Right lobe of liver (tissue), 6 donors: ENCODE data around the gene CAMTA1. TPM values are rescaled to one million over a fixed set of nuclear protein-coding genes. Genes with fewer than 3 reads are reported as not detected.

Source experiments
- ATAC-seq, 4 donors: fragments of 200-7000 bp; cut with Tn5 transposase; one replicate each; pipeline ENCODE4 v1.9.1; 2020; ENCODE audit warnings: mild to moderate bottlenecking in 4 of 4, moderate library complexity in 4 of 4
- DNase-seq, 3 donors: peaks; one replicate each; pipeline ENCODE4 v3.0.0-alpha.2; 2020
- H3K27ac ChIP-seq, 3 donors: fragments of 200-600 bp; one replicate each; pipeline ENCODE4 v1.8.0; 2022
- H3K27me3 ChIP-seq, 2 donors: fragments of 200-600 bp; one replicate each; pipeline ENCODE4 v1.8.0; 2022
- H3K36me3 ChIP-seq, 4 donors: fragments of 200-600 bp; sonication (generic) in 1 of 4; one replicate each; pipeline versions ENCODE4 v1.5.1 to v1.8.0; 2017 to 2022; ENCODE audit warnings: control low read depth in 1 of 4
- H3K4me1 ChIP-seq, 4 donors: fragments of 200-600 bp; sonication (generic) in 1 of 4; one replicate each; pipeline versions ENCODE4 v1.5.1 to v1.8.0; 2017 to 2022; ENCODE audit warnings: control low read depth in 1 of 4
- H3K4me3 ChIP-seq, 3 donors: fragments of 200-600 bp; one replicate each; pipeline ENCODE4 v1.8.0; 2022
- H3K9me3 ChIP-seq, 4 donors: fragments of 200-600 bp; sonication (generic) in 1 of 4; one replicate each; pipeline versions ENCODE4 v1.5.1 to v1.8.0; 2017 to 2022; ENCODE audit warnings: control low read depth in 1 of 4
- POLR2A ChIP-seq: fragments of 450-650 bp; IDR thresholded peaks from one replicate; pipeline ENCODE4 v1.6.1; 2017; ENCODE audit warnings: antibody characterized with exemption, mild to moderate bottlenecking
- WGBS: methylation state at CpG from one replicate; pipeline ENCODE4 v1.1.6; 2018; ENCODE audit warnings: low coverage, low lambda C conversion rate; ENCODE audit not compliant: insufficient coverage; ENCODE audit errors: missing lambda C conversion rate; 5-methylcytosine and 5-hydroxymethylcytosine counted together
- intact Hi-C, 2 donors: fragments of 100-400 bp; cut with DNase I; formaldehyde crosslinking; loops; one replicate each; pipeline versions ENCODE4 v1.11.2 to v1.14.1; 2022
- total RNA-seq, 6 experiments: library from RNA; depleted of rRNA in 2 of 6; stranded (reverse); fragments of >200 nt in 2 of 6; fragmentation: NEBNext Ultra II Directional in 3 of 6; extraction: Animal tissue kit (Norgen Biotek cat#: 25700) in 3 of 6; gene quantifications; one replicate each; pipeline versions ENCODE4 v1.1.0 to v1.2.4, GENCODE V29; 2016 to 2023
- TF ChIP-seq, protein P1 (sequence below), 4 donors: fragments of 200-600 bp in 3 of 4; fragments of 450-650 bp in 1 of 4; IDR thresholded peaks; one replicate each; pipeline versions ENCODE4 v1.5.1 to v1.8.0; 2016 to 2022; ENCODE audit warnings: antibody characterized with exemption in 4 of 4, mild to moderate bottlenecking in 2 of 4
- donor health status: DM: no; HTN: yes; CAD: no.
- donor health status: DM: no; HTN: no; CAD: no.
- donor health status: DM: no; HTN: no; CAD: no.
- donor health status: DM: no; HTN: yes; CAD: no.
- donor health status: DM: no; HTN: yes; CAD: no.

CAMTA1 gene
- total RNA-seq, 6 experiments from 2014 or later, result 32.3 to 49.4 (median 37.2) TPM

DNA sequence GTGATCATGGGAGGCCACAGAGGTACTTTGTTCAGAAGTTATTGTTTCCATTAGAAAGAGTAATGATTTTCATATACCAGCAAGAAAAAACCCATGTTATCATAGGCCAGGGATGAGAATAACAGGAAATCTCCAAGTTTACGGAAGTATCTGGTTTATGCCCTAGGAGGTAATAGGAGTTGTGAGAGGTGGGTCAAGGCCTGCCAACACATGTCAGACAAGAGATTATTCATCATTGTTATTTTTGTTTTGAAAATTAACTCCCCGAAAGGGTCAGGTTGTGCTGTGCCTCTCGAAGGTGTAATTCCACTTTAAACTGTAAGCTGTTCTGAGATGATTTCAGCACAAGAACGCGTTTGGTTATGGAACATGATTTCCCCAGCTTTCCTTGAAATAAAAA is 218.4 kb downstream of the CAMTA1 start:
- H3K27ac ChIP-seq, result no peak overlapping the region
- H3K36me3 ChIP-seq, result no peaks in the 10 kb centered on the region
- 62% methylated on average over 5 of the region's 5 CpGs for WGBS
- intact Hi-C loops, result no loop called here
- no peak for DNase-seq
- TF ChIP-seq POLR2A, result no peak
- TF ChIP-seq, protein P1, sequence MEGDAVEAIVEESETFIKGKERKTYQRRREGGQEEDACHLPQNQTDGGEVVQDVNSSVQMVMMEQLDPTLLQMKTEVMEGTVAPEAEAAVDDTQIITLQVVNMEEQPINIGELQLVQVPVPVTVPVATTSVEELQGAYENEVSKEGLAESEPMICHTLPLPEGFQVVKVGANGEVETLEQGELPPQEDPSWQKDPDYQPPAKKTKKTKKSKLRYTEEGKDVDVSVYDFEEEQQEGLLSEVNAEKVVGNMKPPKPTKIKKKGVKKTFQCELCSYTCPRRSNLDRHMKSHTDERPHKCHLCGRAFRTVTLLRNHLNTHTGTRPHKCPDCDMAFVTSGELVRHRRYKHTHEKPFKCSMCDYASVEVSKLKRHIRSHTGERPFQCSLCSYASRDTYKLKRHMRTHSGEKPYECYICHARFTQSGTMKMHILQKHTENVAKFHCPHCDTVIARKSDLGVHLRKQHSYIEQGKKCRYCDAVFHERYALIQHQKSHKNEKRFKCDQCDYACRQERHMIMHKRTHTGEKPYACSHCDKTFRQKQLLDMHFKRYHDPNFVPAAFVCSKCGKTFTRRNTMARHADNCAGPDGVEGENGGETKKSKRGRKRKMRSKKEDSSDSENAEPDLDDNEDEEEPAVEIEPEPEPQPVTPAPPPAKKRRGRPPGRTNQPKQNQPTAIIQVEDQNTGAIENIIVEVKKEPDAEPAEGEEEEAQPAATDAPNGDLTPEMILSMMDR (IDR thresholded peaks at IDR 0.05), result no peak
- no peak for ATAC-seq
- H3K9me3 ChIP-seq, result no peaks in the 10 kb centered on the region
- no peaks in the 10 kb centered on the region for H3K4me1 ChIP-seq
- H3K4me3 ChIP-seq, result no peak overlapping the region
- no peaks in the 10 kb centered on the region for H3K27me3 ChIP-seq

DNA sequence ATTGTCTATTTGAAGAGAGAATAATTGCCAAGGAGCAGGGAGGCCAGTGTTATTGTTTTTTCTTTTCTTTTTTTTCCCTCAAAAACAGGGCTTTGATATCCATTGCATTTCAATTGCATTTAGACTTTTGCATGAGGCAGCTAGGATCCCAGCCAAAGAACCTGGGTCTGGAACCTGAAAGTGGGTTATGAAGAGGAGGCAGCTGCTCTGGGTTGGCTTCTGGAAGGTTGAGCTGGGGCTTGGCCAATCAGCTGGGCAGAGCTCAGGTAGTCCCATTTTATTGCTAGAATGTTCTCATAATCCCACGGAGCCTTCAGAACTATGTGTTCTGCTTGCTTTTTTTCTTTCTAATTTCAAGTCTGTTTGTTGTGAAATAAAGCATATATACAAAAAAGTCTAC is 218.9 kb downstream of the CAMTA1 start:
- no peak for ATAC-seq
- DNase-seq, result no peak
- no peak overlapping the region for H3K4me3 ChIP-seq
- H3K27ac ChIP-seq, result no peak overlapping the region
- no peak for TF ChIP-seq POLR2A
- TF ChIP-seq, protein P1 (IDR thresholded peaks at IDR 0.05), result no peak
- H3K9me3 ChIP-seq, result no peaks in the 10 kb centered on the region
- no peaks in the 10 kb centered on the region for H3K27me3 ChIP-seq
- intact Hi-C loops, result no loop called here
- 88% methylated on average over 1 of the region's 1 CpG for WGBS
- H3K36me3 ChIP-seq, result no peaks in the 10 kb centered on the region
- H3K4me1 ChIP-seq, result no peaks in the 10 kb centered on the region

DNA sequence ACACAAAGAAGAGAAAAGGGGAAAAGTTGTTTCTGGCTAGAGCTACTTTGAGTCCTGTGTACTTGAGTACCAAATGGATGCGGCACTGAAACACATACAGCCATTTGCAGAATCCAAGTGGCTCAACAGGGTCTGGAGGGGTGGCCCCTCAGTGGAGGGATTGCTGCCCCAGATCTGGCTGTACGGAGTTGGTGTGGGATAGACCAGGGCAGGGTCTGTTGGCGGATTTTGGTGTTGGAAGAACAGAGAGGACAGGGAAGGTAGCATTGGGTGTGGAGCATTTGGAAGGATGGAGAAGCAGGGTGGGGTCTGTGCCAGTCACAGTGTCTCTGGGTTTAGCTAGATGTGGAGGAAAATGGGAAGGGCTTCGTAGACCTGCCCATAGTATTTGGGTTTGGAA is 220.5 kb downstream of the CAMTA1 start:
- no peak overlapping the region for H3K4me3 ChIP-seq
- no peak for TF ChIP-seq POLR2A
- TF ChIP-seq, protein P1 (IDR thresholded peaks at IDR 0.05), result no peak
- H3K36me3 ChIP-seq, result no peaks in the 10 kb centered on the region
- no peak for ATAC-seq
- no peaks in the 10 kb centered on the region for H3K9me3 ChIP-seq
- DNase-seq, result no peak
- intact Hi-C loops, result no loop called here
- no peaks in the 10 kb centered on the region for H3K27me3 ChIP-seq
- no peak overlapping the region for H3K27ac ChIP-seq
- no peaks in the 10 kb centered on the region for H3K4me1 ChIP-seq
- 78% methylated on average over 4 of the region's 4 CpGs for WGBS

DNA sequence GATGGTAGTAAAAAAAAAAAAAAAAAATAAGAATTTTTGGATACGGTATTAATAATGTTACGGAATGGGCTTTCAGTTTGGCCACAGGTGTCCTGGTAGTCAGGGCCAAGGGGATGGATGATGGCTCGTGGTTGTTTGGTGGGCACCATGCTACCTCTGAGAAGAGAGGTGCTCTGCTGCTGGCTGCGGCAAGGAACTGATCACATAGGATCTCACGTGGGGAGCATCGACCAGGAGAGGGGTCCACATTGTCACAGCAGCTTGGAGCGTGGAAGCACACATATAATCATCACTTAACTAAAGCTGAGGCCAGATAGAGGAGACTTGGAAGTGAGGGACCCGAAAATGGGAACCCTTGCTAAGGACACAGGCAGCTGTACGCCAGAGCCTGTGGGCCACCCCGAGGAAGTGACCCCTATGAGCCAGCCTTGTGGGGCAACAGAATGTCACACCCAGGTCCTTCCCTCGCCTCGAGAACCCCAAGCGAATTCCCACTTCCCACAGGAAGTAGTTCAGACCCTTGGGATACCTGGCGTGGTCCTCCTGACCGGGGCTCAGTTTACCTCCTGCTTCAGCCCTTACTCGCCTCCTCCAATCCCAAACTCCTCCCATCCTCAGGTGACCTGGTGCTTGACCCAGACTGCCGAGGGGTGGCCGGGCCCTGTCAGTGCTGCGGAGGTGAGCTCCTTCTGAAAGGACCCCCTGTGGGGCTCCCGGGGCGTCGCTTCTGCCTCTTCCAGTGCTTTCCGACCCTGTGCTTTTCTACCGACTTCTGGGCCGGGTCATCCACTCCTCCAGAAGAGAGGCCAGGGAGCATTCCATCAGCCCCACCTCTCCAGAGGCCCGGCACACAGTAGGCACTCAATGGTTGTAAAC is 222.0 kb downstream of the CAMTA1 start:
- WGBS, result 75% methylated on average over 4 of the region's 26 CpGs
- no peaks in the 10 kb centered on the region for H3K27me3 ChIP-seq
- no peaks in the 10 kb centered on the region for H3K4me1 ChIP-seq
- no peaks in the 10 kb centered on the region for H3K36me3 ChIP-seq
- no peak overlapping the region for H3K4me3 ChIP-seq
- H3K27ac ChIP-seq, result no peak overlapping the region
- H3K9me3 ChIP-seq, result no peaks in the 10 kb centered on the region
- intact Hi-C loops, result no loop called here
- ATAC-seq (no peak), DNase-seq (no peak)
- TF ChIP-seq POLR2A, result no peak
- TF ChIP-seq, protein P1 (IDR thresholded peaks at IDR 0.05), result no peak
